Measurements from ENCODE around the gene HNMT. TPM values are rescaled to one million over a fixed set of nuclear protein-coding genes. Genes with fewer than 3 reads are reported as not detected.

The HNMT gene
- total and polyA plus RNA-seq, 2 of the 8 experiments (the other 6 are each of a cell fraction or from before 2014, with no cell fraction given) = 1.6 to 3.6 TPM

- TF ChIP-seq SP2 (IDR thresholded peaks at IDR 0.05; ENCODE audit: low read length) = no peak
- TF ChIP-seq SP1 (IDR thresholded peaks at IDR 0.05; ENCODE audit: low read depth, low read length) = no peak
- TF ChIP-seq SUZ12 (IDR thresholded peaks at IDR 0.05; ENCODE audit: low read length) = no peak
- TF ChIP-seq JUND (IDR thresholded peaks at IDR 0.05; ENCODE audit: low read length) = no peak
These were observed 66.2 kb downstream of the HNMT start (continued) for GRCh38 chr2:138030459-138030858.
